K562 (cell line): ENCODE results near the gene TTC28. TPM values are rescaled to one million over a fixed set of nuclear protein-coding genes. Genes with fewer than 3 reads are reported as not detected.

Source experiments
- ATAC-seq: fragments of 200-7000 bp; cut with Tn5 transposase; 3 replicates; pipeline ENCODE4 v1.9.1; 2020; ENCODE audit warnings: moderate library complexity
- BruUV-seq: library from RNA; stranded (reverse); fragments of 400-500 nt; replicated peaks from 2 replicates; lab custom pipeline; 2021; lab: Mats Ljungman, UMichigan
- CTCF ChIA-PET: fragments of 300-600 bp; formaldehyde crosslinking; extraction: SDS; loops from one replicate; lab custom pipeline; 2021; ENCODE audit warnings: low intra/inter-chr PET ratio; lab: Yijun Ruan, JAX
- POLR2A ChIA-PET: fragments of 300-600, 350-650 bp; sonication (Branson Sonifier 250); formaldehyde crosslinking; extraction: SDS; loops from one replicate; lab custom pipeline; 2021; ENCODE audit warnings: antibody characterized with exemption, inconsistent platforms; lab: Yijun Ruan, JAX
- DNase-seq, 4 experiments: peaks; one replicate each; pipeline versions ENCODE4 v3.0.0 to v3.0.0-alpha.2; 2011 to 2018; ENCODE audit warnings: low spot score in 3 of 4, mixed read lengths in 3 of 4; ENCODE audit errors: extremely low read depth in 1 of 4
- FAIRE-seq: peaks from 2 replicates; lab custom pipeline; 2011; peaks lifted over from hg19 to GRCh38; lab: Jason Lieb, UNC
- H2AFZ ChIP-seq: 2 replicates; pipeline ENCODE4 v1.6.0; 2011; ENCODE audit warnings: low read depth, low read length, control low read depth, inconsistent platforms
- H3K27ac ChIP-seq: fragments of 200-600 bp; 3 replicates; pipeline ENCODE4 v1.8.0; 2011; ENCODE audit warnings: low read depth, mild to moderate bottlenecking, control low read depth, inconsistent platforms, low read length, moderate library complexity, mixed read lengths; ENCODE audit errors: extremely low read depth
- H3K27me3 ChIP-seq, 2 experiments: fragments of 300-600 bp in 1 of 2; 2 replicates in 1 of 2; 3 replicates in 1 of 2; pipeline versions ENCODE4 v1.6.0 to v1.8.0; 2011; ENCODE audit warnings: inconsistent platforms in 2 of 2, low read length in 2 of 2, mild to moderate bottlenecking in 1 of 2, mixed read lengths in 1 of 2, moderate library complexity in 1 of 2; ENCODE audit not compliant: control insufficient read depth in 2 of 2, insufficient read depth in 2 of 2
- H3K36me3 ChIP-seq: fragments of 300-600 bp; 3 replicates; pipeline ENCODE4 v1.8.0; 2011; ENCODE audit warnings: mild to moderate bottlenecking, low read length, inconsistent platforms; ENCODE audit not compliant: control insufficient read depth, insufficient read depth
- H3K4me1 ChIP-seq, 2 experiments: fragments of 200-600 bp in 1 of 2; replicated peaks in 1 of 2; 2 replicates in 1 of 2; 3 replicates in 1 of 2; pipeline versions ENCODE4 v1.5.1 to v1.8.0; 2011; ENCODE audit warnings: inconsistent platforms in 2 of 2, low read length in 2 of 2, mild to moderate bottlenecking in 1 of 2, mixed read lengths in 1 of 2, moderate library complexity in 1 of 2; ENCODE audit not compliant: control insufficient read depth in 2 of 2, insufficient read depth in 2 of 2
- H3K4me2 ChIP-seq: 2 replicates; pipeline ENCODE4 v1.6.1; 2011; ENCODE audit warnings: low read length, control low read depth, inconsistent platforms, mixed read lengths; ENCODE audit not compliant: insufficient read depth
- H3K4me3 ChIP-seq: fragments of 200-600 bp; sonication (generic), shearing (Covaris generic); 2 replicates; pipeline ENCODE4 v1.5.1; 2016; ENCODE audit warnings: control low read depth, inconsistent platforms
- H3K79me2 ChIP-seq: fragments of 200-600 bp; 3 replicates; pipeline ENCODE4 v1.8.0; 2011; ENCODE audit warnings: low read length, inconsistent platforms; ENCODE audit not compliant: control insufficient read depth, insufficient read depth
- H3K9ac ChIP-seq, 2 experiments: 2 replicates each; pipeline versions ENCODE4 v1.6.0 to v1.6.1; 2011; ENCODE audit warnings: low read depth in 2 of 2, low read length in 2 of 2, control low read depth in 1 of 2, inconsistent platforms in 1 of 2, mild to moderate bottlenecking in 1 of 2, mixed read lengths in 1 of 2; ENCODE audit not compliant: insufficient read depth in 1 of 2
- H3K9me1 ChIP-seq: one replicate; pipeline ENCODE4 v1.6.0; 2011; ENCODE audit warnings: inconsistent platforms, mild to moderate bottlenecking, low read length, moderate library complexity; ENCODE audit not compliant: control insufficient read depth, insufficient read depth
- H3K9me3 ChIP-seq: replicated peaks from 2 replicates; pipeline ENCODE4 v1.5.1; 2011; ENCODE audit warnings: low read depth, low read length, inconsistent platforms; ENCODE audit not compliant: control insufficient read depth, insufficient read depth
- H4K20me1 ChIP-seq: replicated peaks from 2 replicates; pipeline ENCODE4 v1.6.1; 2011; ENCODE audit warnings: low read length, inconsistent platforms, mixed read lengths; ENCODE audit not compliant: control insufficient read depth, insufficient read depth
- BACH1 ChIP-seq: fragments of 200-800 bp; sonication (Bioruptor generic); IDR thresholded peaks from 2 replicates; pipeline ENCODE4 v1.6.1; 2016; ENCODE audit warnings: missing genetic modification characterization, missing compliant biosample characterization
- ELF1 ChIP-seq: fragments of 200-800 bp; sonication (Bioruptor generic); IDR thresholded peaks from 2 replicates; pipeline ENCODE4 v1.6.1; 2016; ENCODE audit warnings: missing genetic modification characterization, missing compliant biosample characterization
- ESRRB ChIP-seq: fragments of 250-450 bp; sonication (Bioruptor Pico); IDR thresholded peaks from 2 replicates; pipeline ENCODE4 v1.5.0; 2020; ENCODE audit warnings: mild to moderate bottlenecking, moderate library complexity, borderline replicate concordance
- MCM2 ChIP-seq: fragments of 450-650 bp; IDR thresholded peaks from 2 replicates; pipeline ENCODE4 v1.6.1; 2017; ENCODE audit warnings: low read depth, mild to moderate bottlenecking
- STAG1 ChIP-seq: sonication (generic); formaldehyde crosslinking; IDR thresholded peaks from 2 replicates; pipeline ENCODE4 v1.5.0; 2020; ENCODE audit warnings: missing genetic modification reagents, borderline replicate concordance
- ZNF583 ChIP-seq: fragments of 250-450 bp; sonication (Bioruptor Pico); IDR thresholded peaks from 2 replicates; pipeline ENCODE4 v1.4.0; 2020
- ZNF589 ChIP-seq: fragments of 200-800 bp; sonication (Bioruptor generic); IDR thresholded peaks from 2 replicates; pipeline ENCODE4 v1.6.1; 2016; ENCODE audit warnings: low read depth, missing genetic modification characterization, missing compliant biosample characterization
- WGBS: fragments of 100-300 bp; shearing (Covaris generic); methylation state at CpG from one replicate; pipeline ENCODE4 v1.1.6; 2016; ENCODE audit warnings: low coverage, mixed read lengths; ENCODE audit not compliant: insufficient coverage; ENCODE audit errors: missing lambda C conversion rate; 5-methylcytosine and 5-hydroxymethylcytosine counted together
- in situ Hi-C: fragments of 300-500 bp; cut with MboI; formaldehyde crosslinking; loops from 4 replicates; pipeline ENCODE4 v1.15.0; 2018; ENCODE audit warnings: inconsistent platforms, mixed read lengths
- intact Hi-C: fragments of 100-400 bp; cut with micrococcal nuclease; formaldehyde crosslinking; loops from 2 replicates; pipeline ENCODE4 v1.14.2; 2022
- polyA plus RNA-seq, 8 experiments: library from polyadenylated mRNA; depleted of rRNA in 4 of 8; stranded (reverse) in 5 of 8; unstranded in 3 of 8; fragments of >200 nt; fragmentation: Nextera tagmentation in 2 of 8; fragmentation: Illumina TruSeq in 1 of 8; extraction: Ambion mirVana in 2 of 8; extraction: Trizol in 1 of 8; gene quantifications; 2 replicates each; pipeline versions ENCODE4 v1.2.1 to v1.2.3, GENCODE V29; 2011 to 2014; ENCODE audit warnings: inconsistent platforms in 1 of 8, missing spikeins in 1 of 8
- total RNA-seq, 7 experiments: library from RNA; depleted of rRNA in 6 of 7; stranded (reverse); fragments of >200 nt in 6 of 7; fragmentation: Illumina TruSeq in 2 of 7; extraction: Trizol in 2 of 7; gene quantifications; 2 replicates each; pipeline versions ENCODE4 v1.2.1 to v1.2.3, GENCODE V29; 2011 to 2021; ENCODE audit warnings: low replicate concordance in 1 of 7
- TF ChIP-seq, protein P1 (sequence below): fragments of 250-450 bp; sonication (Bioruptor Pico); IDR thresholded peaks from 2 replicates; pipeline ENCODE4 v1.8.0; 2021; ENCODE audit warnings: moderate library complexity, mild to moderate bottlenecking, inconsistent platforms
- TF ChIP-seq, protein P2 (sequence below): sonication (generic); formaldehyde crosslinking; IDR thresholded peaks from 2 replicates; pipeline ENCODE4 v1.8.0; 2022; ENCODE audit warnings: mild to moderate bottlenecking, missing genetic modification reagents
- TF ChIP-seq, protein P3 (sequence below): fragments of 250-450 bp; sonication (Bioruptor Pico); IDR thresholded peaks from 2 replicates; pipeline ENCODE4 v1.5.0; 2021

The TTC28 gene
- total and polyA plus RNA-seq, 9 of the 15 experiments (the other 6 are each of a cell fraction or from before 2014, with no cell fraction given), result 0.22 to 10.7 (median 3.1) TPM

GRCh38 chr22:27970596-27971220 is 708.9 kb downstream of the TTC28 start:
- in situ Hi-C loops (no loop called here), intact Hi-C loops (no loop called here)
- Histone ChIP-seq H3K9me3 (no peaks in the 10 kb centered on the region), H3K79me2 (no peaks in the 10 kb centered on the region), H2AFZ (no peak overlapping the region), H3K9ac (no peak overlapping the region), H3K9me1 (no peaks in the 10 kb centered on the region), H3K27ac (no peak overlapping the region), H3K4me2 (no peak overlapping the region), H3K4me3 (no peak overlapping the region), H3K36me3 (no peaks in the 10 kb centered on the region), H3K4me1 (no peaks in the 10 kb centered on the region; a peak in 1 of 5 replicates), H4K20me1 (no peaks in the 10 kb centered on the region), H3K27me3 (no peaks in the 10 kb centered on the region)
- ChIA-PET CTCF (no interaction called here), POLR2A (interaction anchor here (0.6 kb wide), 1 partner anchor 92 kb away, joined by 3 read pairs; no protein-coding TSS in a partner anchor)
- no peak for ATAC-seq
- FAIRE-seq, result no peak
- no peak for DNase-seq
- WGBS, result 90% methylated on average over 1 of the region's 1 CpG
- BruUV-seq, result no TSS peak
- TF ChIP-seq ESRRB (CRISPR knock-in tag), result no peak
- no peak for TF ChIP-seq STAG1 (CRISPR knock-in tag)
- TF ChIP-seq MCM2, result no peak
- TF ChIP-seq BACH1, result no peak
- TF ChIP-seq, protein P1, sequence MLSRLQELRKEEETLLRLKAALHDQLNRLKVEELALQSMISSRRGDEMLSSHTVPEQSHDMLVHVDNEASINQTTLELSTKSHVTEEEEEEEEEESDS, result no peak
- TF ChIP-seq ZNF589 (CRISPR knock-in tag), result no peak
- TF ChIP-seq, protein P2, sequence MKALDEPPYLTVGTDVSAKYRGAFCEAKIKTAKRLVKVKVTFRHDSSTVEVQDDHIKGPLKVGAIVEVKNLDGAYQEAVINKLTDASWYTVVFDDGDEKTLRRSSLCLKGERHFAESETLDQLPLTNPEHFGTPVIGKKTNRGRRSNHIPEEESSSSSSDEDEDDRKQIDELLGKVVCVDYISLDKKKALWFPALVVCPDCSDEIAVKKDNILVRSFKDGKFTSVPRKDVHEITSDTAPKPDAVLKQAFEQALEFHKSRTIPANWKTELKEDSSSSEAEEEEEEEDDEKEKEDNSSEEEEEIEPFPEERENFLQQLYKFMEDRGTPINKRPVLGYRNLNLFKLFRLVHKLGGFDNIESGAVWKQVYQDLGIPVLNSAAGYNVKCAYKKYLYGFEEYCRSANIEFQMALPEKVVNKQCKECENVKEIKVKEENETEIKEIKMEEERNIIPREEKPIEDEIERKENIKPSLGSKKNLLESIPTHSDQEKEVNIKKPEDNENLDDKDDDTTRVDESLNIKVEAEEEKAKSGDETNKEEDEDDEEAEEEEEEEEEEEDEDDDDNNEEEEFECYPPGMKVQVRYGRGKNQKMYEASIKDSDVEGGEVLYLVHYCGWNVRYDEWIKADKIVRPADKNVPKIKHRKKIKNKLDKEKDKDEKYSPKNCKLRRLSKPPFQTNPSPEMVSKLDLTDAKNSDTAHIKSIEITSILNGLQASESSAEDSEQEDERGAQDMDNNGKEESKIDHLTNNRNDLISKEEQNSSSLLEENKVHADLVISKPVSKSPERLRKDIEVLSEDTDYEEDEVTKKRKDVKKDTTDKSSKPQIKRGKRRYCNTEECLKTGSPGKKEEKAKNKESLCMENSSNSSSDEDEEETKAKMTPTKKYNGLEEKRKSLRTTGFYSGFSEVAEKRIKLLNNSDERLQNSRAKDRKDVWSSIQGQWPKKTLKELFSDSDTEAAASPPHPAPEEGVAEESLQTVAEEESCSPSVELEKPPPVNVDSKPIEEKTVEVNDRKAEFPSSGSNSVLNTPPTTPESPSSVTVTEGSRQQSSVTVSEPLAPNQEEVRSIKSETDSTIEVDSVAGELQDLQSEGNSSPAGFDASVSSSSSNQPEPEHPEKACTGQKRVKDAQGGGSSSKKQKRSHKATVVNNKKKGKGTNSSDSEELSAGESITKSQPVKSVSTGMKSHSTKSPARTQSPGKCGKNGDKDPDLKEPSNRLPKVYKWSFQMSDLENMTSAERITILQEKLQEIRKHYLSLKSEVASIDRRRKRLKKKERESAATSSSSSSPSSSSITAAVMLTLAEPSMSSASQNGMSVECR (CRISPR knock-in tag), result no peak
- TF ChIP-seq ELF1, result no peak
- TF ChIP-seq, protein P3, sequence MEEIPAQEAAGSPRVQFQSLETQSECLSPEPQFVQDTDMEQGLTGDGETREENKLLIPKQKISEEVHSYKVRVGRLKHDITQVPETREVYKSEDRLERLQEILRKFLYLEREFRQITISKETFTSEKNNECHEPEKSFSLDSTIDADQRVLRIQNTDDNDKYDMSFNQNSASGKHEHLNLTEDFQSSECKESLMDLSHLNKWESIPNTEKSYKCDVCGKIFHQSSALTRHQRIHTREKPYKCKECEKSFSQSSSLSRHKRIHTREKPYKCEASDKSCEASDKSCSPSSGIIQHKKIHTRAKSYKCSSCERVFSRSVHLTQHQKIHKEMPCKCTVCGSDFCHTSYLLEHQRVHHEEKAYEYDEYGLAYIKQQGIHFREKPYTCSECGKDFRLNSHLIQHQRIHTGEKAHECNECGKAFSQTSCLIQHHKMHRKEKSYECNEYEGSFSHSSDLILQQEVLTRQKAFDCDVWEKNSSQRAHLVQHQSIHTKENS (CRISPR knock-in tag), result no peak
- TF ChIP-seq ZNF583 (CRISPR knock-in tag), result no peak
